ENCODE results near the gene UNC5CL. TPM values are rescaled to one million over a fixed set of nuclear protein-coding genes. Genes with fewer than 3 reads are reported as not detected.

The UNC5CL gene
- polyA plus RNA-seq, 3 donors, result 0.90 to 11.0 (median 1.3) TPM

DNA sequence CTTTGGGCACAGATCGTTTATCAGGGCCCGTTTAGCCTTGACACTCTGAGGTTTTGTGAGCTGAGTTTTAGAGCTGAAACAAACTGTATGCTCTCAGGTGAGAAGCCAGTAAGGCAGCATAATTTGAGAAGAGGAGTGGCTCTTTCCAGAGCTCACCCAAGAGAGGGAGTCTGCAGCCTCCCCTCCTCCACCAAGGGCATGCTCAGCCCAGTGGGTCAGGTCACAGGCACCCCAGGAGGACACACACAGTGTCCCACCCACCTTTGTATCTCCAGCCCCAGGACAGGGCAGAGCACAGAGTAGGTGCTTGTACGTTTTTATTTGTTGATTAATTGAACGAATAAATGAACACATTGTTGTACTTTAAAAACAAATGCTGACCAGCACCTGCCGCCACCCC, 6.6 kb upstream of the UNC5CL start:
- 38 to 74% (median 73%) methylated on average over 5 of the region's 5 CpGs for WGBS, 3 donors
- H3K27ac ChIP-seq (ENCODE audit: low read depth, low read length), result no peak overlapping the region

DNA sequence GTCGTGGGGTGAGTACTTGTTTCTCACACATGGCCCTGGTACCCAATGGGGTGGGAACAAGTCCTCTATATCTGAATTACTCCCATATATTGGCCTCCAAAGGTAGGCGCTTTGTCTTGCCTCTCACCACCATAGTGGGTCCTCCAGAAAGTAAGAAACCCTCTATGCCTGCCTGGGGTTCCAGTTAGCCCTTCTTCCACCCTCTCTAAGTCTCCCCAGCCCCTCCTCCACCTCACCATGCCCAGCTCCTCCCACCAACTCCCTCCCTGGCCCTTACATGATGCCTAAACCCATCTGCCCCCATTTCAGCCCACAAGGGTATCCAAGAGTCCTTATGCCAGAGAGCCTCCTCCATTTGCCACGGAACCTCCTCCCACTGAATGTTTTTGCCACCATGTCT, 4.1 kb upstream of the UNC5CL start:
- WGBS, 3 donors, result 94 to 100% (median 98%) methylated on average over 3 of the region's 3 CpGs
- H3K27ac ChIP-seq (ENCODE audit: low read depth, low read length), result no peak overlapping the region

DNA sequence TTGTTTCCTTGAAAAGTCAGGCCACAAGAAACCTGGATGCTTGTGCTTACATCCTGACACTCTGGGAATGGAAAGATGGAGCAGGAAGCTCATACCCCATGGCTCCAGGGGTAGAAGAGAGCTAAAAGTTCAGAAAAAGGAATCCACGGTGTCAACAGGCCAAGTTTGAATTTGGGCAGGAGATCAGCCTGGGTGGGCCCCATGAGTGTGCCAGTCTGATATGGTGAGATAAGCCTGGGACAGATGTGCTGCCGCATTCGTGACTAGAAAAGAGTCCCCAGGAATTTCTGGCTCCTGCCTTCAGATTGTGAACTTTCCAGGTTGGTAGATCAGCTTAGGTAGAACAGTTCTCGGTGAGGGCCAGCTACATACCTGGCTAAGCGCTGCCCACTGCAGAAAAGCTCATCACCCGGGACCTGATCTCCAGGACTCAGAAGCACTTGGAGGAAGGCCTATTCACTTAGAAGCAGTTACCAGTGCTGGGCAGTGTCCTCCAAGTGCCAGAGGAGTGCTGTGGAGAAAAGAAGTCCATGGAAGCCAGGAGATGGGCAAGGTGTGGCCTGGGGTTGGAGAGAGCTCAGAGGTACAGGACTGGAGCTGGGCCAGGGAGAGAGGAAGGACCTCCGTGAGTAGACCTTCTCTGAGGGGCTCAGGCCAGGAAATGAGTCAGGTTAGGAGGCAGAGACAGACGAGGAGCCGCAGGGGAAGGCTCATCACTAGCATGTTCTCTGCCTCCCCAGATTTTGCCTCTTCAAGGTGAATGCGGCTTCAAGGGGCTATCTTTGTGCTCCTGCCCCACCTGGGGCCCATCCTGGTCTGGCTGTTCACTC, 3.4 kb upstream of the UNC5CL start, which contains the start of gene TSPO2:
TSS of gene TSPO2 (plus strand) at position 242 of the 830 bp plus-strand sequence. CDS start at position 761, 519 bp downstream.
- WGBS, 3 donors, result 83 to 90% (median 86%) methylated on average over 10 of the region's 10 CpGs
- no peak within 1 kb of the TSS for H3K27ac ChIP-seq (ENCODE audit: low read depth, low read length)

DNA sequence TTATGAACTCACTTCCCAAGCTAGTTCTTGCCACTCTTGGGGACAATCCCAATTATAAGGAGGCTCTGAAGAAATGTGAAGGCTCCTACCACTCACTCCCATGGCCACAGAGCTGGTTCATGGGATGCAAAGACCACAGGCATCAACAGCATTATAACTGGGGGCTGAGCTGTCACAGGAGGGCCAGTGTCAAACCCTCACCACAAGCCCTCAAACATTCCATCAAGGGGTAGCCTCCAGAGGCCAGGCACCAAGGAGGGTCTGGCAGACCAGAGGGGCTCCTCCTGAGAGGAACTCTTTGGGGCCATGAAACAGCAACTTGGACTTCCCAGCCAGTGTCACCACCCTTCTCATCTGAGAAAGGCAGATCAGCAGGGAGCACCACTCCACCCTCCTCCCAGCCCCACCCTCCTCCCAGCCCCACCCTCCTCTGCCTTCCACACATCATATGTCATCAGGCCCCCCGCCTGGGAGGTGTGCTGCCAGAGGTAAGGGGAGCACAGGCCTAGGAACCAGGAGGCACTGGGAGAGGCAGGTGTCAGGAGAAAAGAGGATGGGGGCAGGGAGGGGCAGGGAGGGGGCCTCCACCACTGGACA, 2.0 kb upstream of the UNC5CL start:
- 88 to 93% (median 92%) methylated on average over 1 of the region's 1 CpG for WGBS, 3 donors
- no peak overlapping the region for H3K27ac ChIP-seq (ENCODE audit: low read depth, low read length)

DNA sequence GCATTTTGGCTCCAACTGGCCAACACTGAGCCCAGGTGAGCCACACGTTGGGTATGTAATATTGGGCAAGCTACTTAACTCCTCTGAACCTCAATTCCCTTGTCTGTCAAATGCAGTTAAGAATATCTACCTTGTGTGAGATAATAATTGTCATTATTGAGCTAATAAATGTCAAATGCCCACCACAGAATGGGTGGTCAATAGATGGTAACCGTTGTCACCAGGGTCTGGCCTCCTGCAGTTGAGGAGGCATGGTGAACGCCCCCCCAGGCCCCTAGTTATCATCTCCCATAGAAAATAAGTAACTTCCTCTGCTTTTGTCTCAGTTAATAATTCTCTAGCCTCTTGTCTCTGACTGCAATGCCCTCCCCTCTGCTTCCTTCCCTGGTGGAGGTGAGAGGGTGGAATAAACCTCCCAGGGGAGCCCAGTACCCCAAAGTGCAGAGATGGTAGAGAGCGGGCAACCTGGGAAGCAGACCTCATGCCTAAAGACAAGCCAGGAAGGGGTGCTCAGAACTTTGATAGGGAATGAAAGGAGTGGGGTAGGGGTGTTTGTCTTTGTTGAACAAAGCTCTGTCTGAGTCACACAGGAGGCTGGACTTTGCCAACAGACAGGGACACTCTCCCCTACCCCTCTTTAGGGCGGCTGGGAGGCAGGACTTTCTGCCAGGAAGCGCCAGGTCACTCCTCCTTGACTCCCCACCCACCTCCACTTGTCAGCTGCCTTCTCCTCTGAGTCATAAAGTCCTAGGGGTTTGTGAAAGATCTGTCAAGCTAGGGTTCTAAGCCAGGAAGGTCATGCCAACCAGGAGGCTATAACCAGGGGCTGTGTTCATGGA, 1.3 kb upstream of the UNC5CL start:
- H3K27ac ChIP-seq (ENCODE audit: low read depth, low read length), result no peak overlapping the region
- 33 to 77% (median 69%) methylated on average over 6 of the region's 6 CpGs for WGBS, 3 donors

DNA sequence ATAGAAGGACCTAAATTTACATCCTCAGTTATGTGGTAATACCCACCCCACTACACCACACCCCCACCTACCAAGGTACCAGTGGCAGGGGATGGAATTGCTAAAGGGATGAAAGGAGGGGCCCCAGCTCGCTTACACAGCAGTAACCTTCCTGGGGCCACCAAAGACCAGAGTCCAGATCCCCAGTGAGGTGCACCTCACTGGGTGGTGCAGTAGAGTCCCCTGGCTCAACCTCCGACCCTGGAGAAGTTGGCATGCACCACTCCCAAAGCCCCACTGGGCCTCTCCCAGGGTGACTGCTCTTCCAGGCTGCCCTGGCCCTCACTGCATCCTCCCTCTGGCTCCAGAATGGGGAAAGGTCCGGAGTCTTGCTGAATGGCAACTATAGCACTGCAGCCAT, 816 bp downstream of the UNC5CL start:
- no peak overlapping the region for H3K27ac ChIP-seq (ENCODE audit: low read depth, low read length)
- WGBS, 3 donors, result 78 to 92% (median 90%) methylated on average over 3 of the region's 3 CpGs

DNA sequence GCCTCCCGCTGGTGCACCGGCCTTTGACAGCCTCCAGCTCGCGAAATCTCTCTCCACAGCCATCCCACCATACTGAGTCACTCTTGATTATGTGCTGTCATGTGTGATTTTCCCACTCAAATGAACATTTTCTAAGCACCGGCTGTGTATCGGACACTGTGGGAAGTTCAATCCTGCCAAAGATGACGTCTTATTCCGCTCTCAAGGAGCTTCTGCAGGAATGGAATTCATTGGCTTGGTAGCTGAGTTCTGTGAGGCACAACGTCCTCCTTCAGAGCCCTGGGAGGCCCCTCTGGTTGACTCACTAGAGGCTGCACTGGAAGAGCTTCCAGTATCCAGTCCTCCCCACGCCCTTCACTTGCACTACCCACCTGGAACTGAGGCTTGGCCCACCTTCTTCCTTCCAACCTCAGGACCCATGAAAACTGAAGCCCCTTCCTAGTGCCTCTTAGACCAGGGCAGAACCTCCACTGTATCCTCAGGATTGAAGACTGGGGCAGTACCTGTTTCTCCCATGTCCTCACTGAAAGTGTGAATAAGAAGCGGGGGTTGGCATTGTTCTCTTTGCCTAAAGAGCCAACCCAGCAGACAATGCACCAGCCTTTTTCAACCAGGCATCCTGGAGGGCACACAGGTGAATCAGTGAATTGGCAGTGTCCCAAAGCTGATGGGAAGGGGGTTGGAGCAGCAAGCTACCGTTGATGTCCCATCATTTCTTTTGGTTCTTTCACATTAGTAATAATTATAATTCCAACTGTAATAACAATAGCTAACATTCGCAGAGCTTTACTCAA, 1.7 kb downstream of the UNC5CL start:
- no peak overlapping the region for H3K27ac ChIP-seq (ENCODE audit: low read depth, low read length)
- 82 to 90% (median 83%) methylated on average over 13 of the region's 13 CpGs for WGBS, 3 donors

DNA sequence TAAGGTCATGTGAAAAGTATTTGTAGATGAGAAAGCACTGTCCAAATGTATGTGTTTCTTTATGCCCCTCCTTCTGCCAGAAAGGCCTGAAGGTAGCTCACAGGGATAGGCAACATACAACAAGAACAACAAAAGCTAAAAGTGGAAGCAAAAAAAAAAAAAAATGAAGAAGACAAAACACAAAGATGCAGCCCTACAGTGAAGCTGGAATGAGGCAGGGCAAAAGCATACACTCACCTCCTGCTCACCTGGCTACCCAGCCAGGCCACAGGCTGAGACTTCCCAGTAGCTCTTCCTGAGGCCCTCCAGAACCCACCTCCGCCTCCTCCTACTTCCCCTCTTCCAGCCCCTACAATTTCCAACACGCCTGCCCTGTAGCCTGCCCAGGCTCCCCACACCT, 2.4 kb downstream of the UNC5CL start:
- WGBS, 3 donors, result 68 to 90% (median 83%) methylated on average over 2 of the region's 2 CpGs
- H3K27ac ChIP-seq (ENCODE audit: low read depth, low read length), result no peak overlapping the region

DNA sequence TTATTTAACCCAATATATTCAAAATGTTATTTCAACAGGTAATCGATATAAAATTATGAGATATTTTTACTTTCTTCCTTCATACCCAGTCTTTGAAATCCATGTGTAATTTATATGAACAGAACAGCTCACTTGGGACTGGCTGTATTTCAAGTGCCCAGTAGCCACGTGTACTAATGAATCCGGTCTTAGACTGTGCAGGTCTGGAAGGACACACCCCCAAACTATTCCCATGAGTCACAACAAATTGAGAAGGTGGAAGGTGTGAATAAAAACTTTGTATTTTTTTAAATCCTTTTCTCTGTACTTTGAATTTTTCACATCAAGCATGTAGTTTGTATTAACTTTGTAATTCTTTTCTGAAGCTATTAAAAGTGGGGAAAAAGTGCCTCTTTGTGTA, 2.8 kb downstream of the UNC5CL start:
- WGBS, 3 donors, result 45 to 66% (median 54%) methylated on average over 3 of the region's 3 CpGs
- H3K27ac ChIP-seq (ENCODE audit: low read depth, low read length), result no peak overlapping the region

DNA sequence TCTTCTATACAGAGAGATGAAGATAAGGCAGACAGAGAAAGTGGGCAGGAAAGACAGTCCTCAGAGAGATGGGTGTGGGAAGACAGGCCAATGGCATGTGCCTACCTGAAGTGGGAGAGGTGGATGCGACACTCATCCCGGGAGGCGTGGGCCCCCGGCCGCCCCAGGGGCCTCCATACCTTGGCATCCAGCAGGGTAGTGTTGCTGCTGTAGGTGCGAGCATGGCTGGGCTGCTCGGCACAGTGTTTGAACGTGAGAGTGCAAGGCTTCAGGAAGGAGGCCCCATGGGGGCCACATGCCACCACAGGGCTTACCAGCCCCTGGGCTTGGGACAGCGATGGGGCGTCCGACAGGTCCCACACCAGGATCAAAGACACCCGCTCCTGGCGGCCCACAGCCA, 5.2 kb downstream of the UNC5CL start:
- no peak overlapping the region for H3K27ac ChIP-seq (ENCODE audit: low read depth, low read length)
- 91 to 93% (median 91%) methylated on average over 11 to 13 of the region's 13 CpGs for WGBS, 3 donors

DNA sequence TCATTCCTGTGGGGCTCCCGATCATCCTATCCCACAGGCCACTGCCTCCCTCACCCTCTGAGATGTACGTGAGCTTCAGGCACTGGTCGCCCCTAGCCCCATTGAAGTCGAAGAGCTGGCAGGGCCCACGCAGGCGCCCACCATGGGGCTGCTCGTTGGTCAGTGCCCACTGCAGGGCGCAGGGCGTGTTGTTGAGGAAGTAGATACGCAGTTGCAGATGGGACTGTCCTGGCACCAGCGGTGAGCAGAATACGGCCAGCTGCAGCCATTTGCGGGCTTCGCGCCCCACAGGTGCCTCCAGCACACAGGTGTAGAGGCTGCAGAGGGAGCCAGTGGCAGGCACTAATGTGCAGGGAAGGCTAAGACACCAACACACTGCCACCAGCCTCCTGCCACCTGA, 6.2 kb downstream of the UNC5CL start:
- 96 to 97% (median 97%) methylated on average over 15 of the region's 15 CpGs for WGBS, 3 donors
- H3K27ac ChIP-seq (ENCODE audit: low read depth, low read length), result no peak overlapping the region

DNA sequence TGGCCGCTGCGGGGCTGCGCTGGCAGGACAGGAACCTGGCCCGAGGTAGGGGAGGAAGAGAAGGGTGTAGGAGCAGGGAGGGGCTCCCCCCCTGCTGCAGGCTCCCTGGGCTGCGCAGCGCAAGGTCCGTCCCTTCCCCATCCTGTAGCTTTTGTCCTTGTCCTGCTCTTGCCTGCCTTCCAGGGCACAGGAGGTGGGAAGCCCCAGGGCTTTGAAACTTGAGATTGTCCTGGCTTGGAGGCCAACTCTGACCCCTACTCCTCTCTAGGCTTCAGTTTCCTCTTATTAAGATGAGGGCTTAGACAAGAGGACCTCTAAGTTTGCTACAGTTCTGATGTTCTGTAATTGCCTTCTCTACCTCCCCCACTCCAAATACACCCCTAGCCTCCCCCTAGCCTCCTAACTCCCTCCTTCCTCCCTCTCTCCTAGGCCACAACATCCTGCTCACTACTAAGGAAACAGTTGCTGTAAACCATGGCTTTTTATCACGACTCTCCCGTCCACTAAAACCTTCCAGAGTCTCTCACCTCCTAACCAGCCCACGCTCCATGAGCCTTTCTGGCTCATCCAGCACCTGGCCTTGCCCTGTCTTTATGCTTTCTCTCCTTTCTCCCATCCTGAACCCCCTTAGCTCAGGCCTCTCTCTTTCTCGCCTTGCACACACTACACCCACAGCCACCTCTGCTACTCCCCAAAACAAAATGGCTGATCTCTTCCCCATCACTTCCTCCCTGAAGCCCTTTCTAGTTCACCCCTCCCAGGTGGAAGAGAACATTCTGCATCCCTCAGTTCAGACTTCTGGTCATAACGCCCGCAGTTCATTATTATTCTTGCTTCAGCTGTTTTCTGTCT, 10.2 kb downstream of the UNC5CL start:
- WGBS, 3 donors, result 39 to 58% (median 54%) methylated on average over 8 to 13 of the region's 13 CpGs
- no peak overlapping the region for H3K27ac ChIP-seq (ENCODE audit: low read depth, low read length)

DNA sequence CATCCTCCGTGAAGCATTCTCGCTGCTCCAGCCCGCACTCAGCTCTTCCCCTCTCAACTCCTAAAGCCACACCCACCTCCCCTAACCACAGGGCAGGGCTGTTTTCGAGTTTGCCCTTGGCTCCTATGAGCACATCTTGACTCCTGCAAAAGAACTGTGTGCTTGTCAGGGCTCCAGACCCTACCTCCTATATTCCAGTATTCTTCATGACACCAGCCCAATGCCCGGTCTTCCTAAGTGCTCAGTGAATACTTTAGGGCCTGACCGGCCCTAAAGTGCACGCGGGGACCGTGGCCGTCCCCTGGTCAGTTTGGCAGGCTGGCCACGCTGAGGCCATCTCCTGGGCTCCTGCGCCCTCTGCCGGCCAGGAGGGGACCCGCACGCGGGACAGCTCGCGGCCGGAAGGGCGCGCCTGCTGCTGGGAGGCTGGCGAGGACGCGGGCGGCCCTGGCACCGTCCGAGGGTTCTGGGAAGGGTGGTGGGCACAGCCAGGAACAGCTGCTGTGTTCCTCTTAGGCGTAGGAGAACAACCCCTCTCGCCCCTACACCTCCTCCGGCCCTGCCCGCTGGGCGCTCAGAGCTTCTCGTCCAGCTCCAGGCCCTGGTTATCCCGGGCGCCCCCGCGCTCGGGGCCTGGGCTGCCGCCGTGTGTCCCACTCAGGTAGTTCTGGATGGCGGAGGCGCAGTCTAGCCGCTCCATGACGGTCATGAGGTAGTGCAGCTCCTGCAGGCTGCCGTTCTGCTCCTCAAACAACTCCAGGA, 11.0 kb downstream of the UNC5CL start:
- WGBS, 3 donors, result 2 to 4% (median 4%) methylated on average over 45 of the region's 45 CpGs
- H3K27ac ChIP-seq (ENCODE audit: low read depth, low read length), result no peak overlapping the region

DNA sequence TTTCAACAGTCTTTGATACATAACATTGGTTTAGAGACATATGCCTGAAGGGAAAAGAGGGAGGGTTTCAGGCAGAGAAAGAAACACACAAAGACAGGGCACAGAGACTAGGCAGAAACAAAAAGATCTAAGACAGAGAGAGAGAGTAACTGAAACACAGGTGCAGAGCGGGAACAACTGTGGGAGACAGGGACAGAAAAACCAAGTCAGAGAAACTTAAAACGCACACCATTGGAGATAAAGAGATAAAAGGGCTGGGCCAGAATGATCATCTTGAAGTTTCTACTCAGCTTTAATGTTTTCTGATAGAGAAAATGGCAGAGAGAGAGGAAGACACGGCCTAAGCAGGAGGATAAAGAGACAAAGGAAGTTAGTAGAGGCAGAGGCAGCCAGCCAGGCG, 11.8 kb downstream of the UNC5CL start:
- H3K27ac ChIP-seq (ENCODE audit: low read depth, low read length), result no peak overlapping the region
- WGBS, 3 donors, result 27 to 41% (median 38%) methylated on average over 3 to 4 of the region's 4 CpGs

DNA sequence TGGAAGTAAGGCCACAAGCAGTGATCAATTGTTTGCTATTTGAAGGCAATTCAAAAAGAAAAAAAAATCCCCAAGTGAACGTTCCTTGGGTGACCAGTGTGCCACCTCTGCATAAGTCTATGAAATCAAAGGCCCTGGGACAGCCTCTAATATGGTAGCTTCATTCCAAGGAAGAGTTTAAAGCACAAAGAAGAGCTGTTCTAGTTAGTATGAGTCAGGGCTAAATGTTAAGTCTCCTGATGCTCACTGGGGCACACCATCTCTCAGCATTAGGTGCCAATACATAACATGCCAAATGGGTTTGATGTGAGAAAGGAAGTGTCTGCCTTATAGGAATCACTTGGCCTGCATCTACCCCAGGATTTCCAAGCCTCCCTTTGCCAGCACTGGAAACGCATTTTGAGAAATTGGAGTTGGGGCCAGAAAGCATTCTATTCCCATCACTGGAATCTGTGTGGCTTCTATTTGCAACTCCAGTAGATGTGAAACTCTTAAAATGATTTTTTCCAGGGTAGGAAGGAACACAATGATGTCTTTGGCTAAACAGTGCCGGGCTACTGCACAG, 13.0 kb downstream of the UNC5CL start:
- H3K27ac ChIP-seq (ENCODE audit: low read depth, low read length), result no peak overlapping the region
- WGBS, 3 donors, result 57 to 89% (median 84%) methylated on average over 3 of the region's 3 CpGs

DNA sequence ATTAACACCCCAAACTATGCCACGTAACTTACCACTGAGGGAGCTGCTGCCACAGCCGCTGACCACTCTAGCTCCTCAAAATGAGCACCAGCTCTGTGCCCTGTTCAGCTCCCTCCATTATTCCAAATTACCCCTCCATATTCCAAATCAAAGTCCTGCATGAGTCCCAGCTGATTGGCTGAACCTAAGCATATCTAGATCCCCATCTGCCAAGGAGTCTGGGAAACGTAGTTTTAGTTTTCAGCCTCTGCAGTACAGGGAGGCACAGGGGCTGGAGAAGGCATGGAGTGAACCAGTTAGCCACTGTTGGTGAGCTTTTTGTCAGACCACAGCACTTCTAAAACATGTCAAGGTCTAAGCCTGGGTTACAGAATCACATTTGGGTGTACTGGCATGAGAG, 15.9 kb downstream of the UNC5CL start:
- WGBS, 3 donors, result 90 to 95% (median 92%) methylated on average over 3 of the region's 3 CpGs
- no peak overlapping the region for H3K27ac ChIP-seq (ENCODE audit: low read depth, low read length)

DNA sequence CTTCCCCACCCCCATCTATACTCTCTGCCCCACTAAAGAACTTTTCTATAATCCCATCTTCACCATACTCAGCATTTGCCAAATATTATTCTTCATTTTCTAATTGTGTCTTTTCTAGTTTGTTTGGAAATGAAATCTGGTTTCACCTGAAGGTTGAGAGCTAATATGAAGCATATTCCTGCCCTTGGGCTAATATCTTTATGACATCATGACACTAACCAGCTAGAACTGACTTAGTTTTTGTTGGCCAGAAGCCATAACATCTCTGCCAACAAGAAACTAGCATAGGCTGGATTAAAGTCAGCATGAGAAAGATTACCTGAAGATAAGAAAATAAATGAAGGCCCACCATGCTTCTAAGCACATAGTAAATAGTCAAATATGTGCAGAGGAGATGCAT, 16.7 kb downstream of the UNC5CL start:
- no peak overlapping the region for H3K27ac ChIP-seq (ENCODE audit: low read depth, low read length)
